GM19240 (cell line): ENCODE results near the gene PLA2G4E.

ENCODE experiments used
- DNase-seq: peaks from one replicate; pipeline ENCODE4 v3.0.0; 2011; ENCODE audit warnings: low spot score; ENCODE audit not compliant: insufficient read length

PLA2G4E gene

GRCh38 chr15:41993472-41994170 is 27.2 kb downstream of the PLA2G4E start:
- no peak for DNase-seq

- DNase-seq: no peak
Observed at GRCh38 chr15:41992803-41993190, 28.0 kb downstream of the PLA2G4E start.

GRCh38 chr15:41992151-41992802 is 28.6 kb downstream of the PLA2G4E start:
- no peak for DNase-seq

- DNase-seq: no peak
Observed at GRCh38 chr15:41990691-41991090, 30.2 kb downstream of the PLA2G4E start.

GRCh38 chr15:41990243-41990605 is 30.6 kb downstream of the PLA2G4E start:
- DNase-seq: no peak

GRCh38 chr15:41989573-41990242 is 31.1 kb downstream of the PLA2G4E start:
- peak; percentile 84 for DNase-seq

GRCh38 chr15:41988896-41989572 is 31.8 kb downstream of the PLA2G4E start:
- DNase-seq: no peak

GRCh38 chr15:41987925-41988275 is 32.9 kb downstream of the PLA2G4E start:
- no peak for DNase-seq

- DNase-seq: no peak
Observed at GRCh38 chr15:41987246-41987924, 33.5 kb downstream of the PLA2G4E start.

- DNase-seq: no peak
Observed at GRCh38 chr15:41985236-41986160, 35.3 kb downstream of the PLA2G4E start.

- DNase-seq: no peak
Observed at GRCh38 chr15:41984622-41985021, 36.2 kb downstream of the PLA2G4E start.

- DNase-seq: no peak
Observed at GRCh38 chr15:41983621-41984571, 36.9 kb downstream of the PLA2G4E start.

GRCh38 chr15:41983221-41983620 is 37.6 kb downstream of the PLA2G4E start:
- DNase-seq: no peak

- DNase-seq: no peak
Observed at GRCh38 chr15:41982133-41982930, 38.5 kb downstream of the PLA2G4E start.

GRCh38 chr15:41981371-41982132 is 39.3 kb downstream of the PLA2G4E start:
- DNase-seq: no peak

GRCh38 chr15:41980654-41981323 is 40.1 kb downstream of the PLA2G4E start:
- no peak for DNase-seq
